SJSA1 (cell line): ENCODE data around the gene WNT7A. TPM values are rescaled to one million over a fixed set of nuclear protein-coding genes. Genes with fewer than 3 reads are reported as not detected.

Experiments
- DNase-seq, 2 experiments: peaks; one replicate each; pipeline ENCODE4 v3.0.0-alpha.2; 2015 to 2020; ENCODE audit warnings: low spot score in 2 of 2, low read depth in 1 of 2
- H3K27ac ChIP-seq: fragments of 250-450 bp; sonication (Bioruptor Pico); 2 replicates; pipeline ENCODE4 v1.5.1; 2020; ENCODE audit warnings: mild to moderate bottlenecking, moderate library complexity
- H3K27me3 ChIP-seq: fragments of 250-450 bp; sonication (Bioruptor Pico); replicated peaks from 2 replicates; pipeline ENCODE4 v1.5.1; 2020; ENCODE audit warnings: mild to moderate bottlenecking, moderate library complexity
- H3K36me3 ChIP-seq: fragments of 250-450 bp; sonication (Bioruptor Pico); 2 replicates; pipeline ENCODE4 v1.5.1; 2020; ENCODE audit warnings: mild to moderate bottlenecking
- H3K4me1 ChIP-seq: fragments of 250-450 bp; sonication (Bioruptor Pico); replicated peaks from 2 replicates; pipeline ENCODE4 v1.6.1; 2021; ENCODE audit warnings: mild to moderate bottlenecking
- H3K4me3 ChIP-seq: fragments of 250-450 bp; sonication (Bioruptor Pico); 2 replicates; pipeline ENCODE4 v1.5.1; 2020; ENCODE audit warnings: mild to moderate bottlenecking
- H3K9me3 ChIP-seq: fragments of 250-450 bp; sonication (Bioruptor Pico); replicated peaks from 2 replicates; pipeline ENCODE4 v1.5.1; 2020; ENCODE audit warnings: mild to moderate bottlenecking
- total RNA-seq: library from RNA; depleted of rRNA; stranded (reverse); fragments of >200 nt; shearing (Covaris generic); gene quantifications from 2 replicates; pipeline ENCODE4 v1.2.3, GENCODE V29; 2014

WNT7A gene
- total RNA-seq, 1 experiment from 2014 or later: not detected

GRCh38 chr3:13831386-13831996 is 48.4 kb downstream of the WNT7A start:
- Histone ChIP-seq H3K9me3 (no peaks in the 10 kb centered on the region), H3K4me3 (no peak overlapping the region), H3K36me3 (no peaks in the 10 kb centered on the region), H3K27ac (no peak overlapping the region), H3K27me3 (peaks cover 5% of the 10 kb centered on the region; the same call in 1 of the 2 replicates), H3K4me1 (no peaks in the 10 kb centered on the region)
- no peak for DNase-seq

- no peaks in the 10 kb centered on the region for H3K4me1 ChIP-seq
- H3K36me3 ChIP-seq: no peaks in the 10 kb centered on the region
- no peak overlapping the region for H3K27ac ChIP-seq
- no peak for DNase-seq
- H3K9me3 ChIP-seq: no peaks in the 10 kb centered on the region
- no peak overlapping the region for H3K4me3 ChIP-seq
- H3K27me3 ChIP-seq: no peaks in the 10 kb centered on the region
Observed at GRCh38 chr3:13829311-13829710, 50.6 kb downstream of the WNT7A start.

GRCh38 chr3:13828501-13829265 is 51.2 kb downstream of the WNT7A start:
- H3K4me1 ChIP-seq: no peaks in the 10 kb centered on the region
- no peak overlapping the region for H3K27ac ChIP-seq
- no peak for DNase-seq
- no peaks in the 10 kb centered on the region for H3K9me3 ChIP-seq
- H3K27me3 ChIP-seq: no peaks in the 10 kb centered on the region
- no peak overlapping the region for H3K4me3 ChIP-seq
- no peaks in the 10 kb centered on the region for H3K36me3 ChIP-seq

- Histone ChIP-seq H3K27me3 (no peaks in the 10 kb centered on the region), H3K4me1 (no peaks in the 10 kb centered on the region), H3K36me3 (no peaks in the 10 kb centered on the region), H3K4me3 (no peak overlapping the region), H3K27ac (no peak overlapping the region), H3K9me3 (no peaks in the 10 kb centered on the region)
- no peak for DNase-seq
Observed at GRCh38 chr3:13827699-13828098, 52.2 kb downstream of the WNT7A start.

- H3K4me3 ChIP-seq: no peak overlapping the region
- no peaks in the 10 kb centered on the region for H3K9me3 ChIP-seq
- no peaks in the 10 kb centered on the region for H3K4me1 ChIP-seq
- DNase-seq: no peak
- H3K27me3 ChIP-seq: no peaks in the 10 kb centered on the region
- no peak overlapping the region for H3K27ac ChIP-seq
- H3K36me3 ChIP-seq: no peaks in the 10 kb centered on the region
Observed at GRCh38 chr3:13827256-13827655, 52.6 kb downstream of the WNT7A start.

GRCh38 chr3:13826672-13827071 is 53.2 kb downstream of the WNT7A start:
- H3K36me3 ChIP-seq: no peaks in the 10 kb centered on the region
- no peak overlapping the region for H3K4me3 ChIP-seq
- H3K9me3 ChIP-seq: no peaks in the 10 kb centered on the region
- no peak overlapping the region for H3K27ac ChIP-seq
- no peaks in the 10 kb centered on the region for H3K4me1 ChIP-seq
- DNase-seq: no peak
- H3K27me3 ChIP-seq: no peaks in the 10 kb centered on the region

GRCh38 chr3:13825821-13826220 is 54.0 kb downstream of the WNT7A start:
- Histone ChIP-seq H3K36me3 (no peaks in the 10 kb centered on the region), H3K27me3 (no peaks in the 10 kb centered on the region), H3K27ac (no peak overlapping the region), H3K9me3 (no peaks in the 10 kb centered on the region), H3K4me3 (no peak overlapping the region), H3K4me1 (no peaks in the 10 kb centered on the region)
- no peak for DNase-seq

GRCh38 chr3:13825311-13825579 is 54.6 kb downstream of the WNT7A start:
- H3K4me3 ChIP-seq: no peak overlapping the region
- H3K9me3 ChIP-seq: no peaks in the 10 kb centered on the region
- no peaks in the 10 kb centered on the region for H3K27me3 ChIP-seq
- H3K36me3 ChIP-seq: no peaks in the 10 kb centered on the region
- no peak overlapping the region for H3K27ac ChIP-seq
- H3K4me1 ChIP-seq: no peaks in the 10 kb centered on the region
- DNase-seq: no peak

- Histone ChIP-seq H3K36me3 (no peaks in the 10 kb centered on the region), H3K9me3 (no peaks in the 10 kb centered on the region), H3K4me3 (no peak overlapping the region), H3K27me3 (no peaks in the 10 kb centered on the region), H3K27ac (no peak overlapping the region), H3K4me1 (no peaks in the 10 kb centered on the region)
- no peak for DNase-seq
Observed at GRCh38 chr3:13824521-13825310, 55.2 kb downstream of the WNT7A start.

- no peak overlapping the region for H3K4me3 ChIP-seq
- H3K27ac ChIP-seq: no peak overlapping the region
- no peaks in the 10 kb centered on the region for H3K36me3 ChIP-seq
- H3K27me3 ChIP-seq: no peaks in the 10 kb centered on the region
- DNase-seq: no peak
- no peaks in the 10 kb centered on the region for H3K9me3 ChIP-seq
- no peaks in the 10 kb centered on the region for H3K4me1 ChIP-seq
Observed at GRCh38 chr3:13823692-13824091, 56.2 kb downstream of the WNT7A start.

GRCh38 chr3:13822871-13823585 is 56.8 kb downstream of the WNT7A start:
- Histone ChIP-seq H3K36me3 (no peaks in the 10 kb centered on the region), H3K4me3 (no peak overlapping the region), H3K9me3 (no peaks in the 10 kb centered on the region), H3K27ac (no peak overlapping the region), H3K4me1 (no peaks in the 10 kb centered on the region), H3K27me3 (no peaks in the 10 kb centered on the region)
- no peak for DNase-seq

- Histone ChIP-seq H3K27ac (no peak overlapping the region), H3K4me3 (no peak overlapping the region), H3K4me1 (no peaks in the 10 kb centered on the region), H3K27me3 (no peaks in the 10 kb centered on the region), H3K36me3 (no peaks in the 10 kb centered on the region), H3K9me3 (no peaks in the 10 kb centered on the region)
- no peak for DNase-seq
Observed at GRCh38 chr3:13822042-13822441, 57.8 kb downstream of the WNT7A start.

GRCh38 chr3:13821126-13821525 is 58.7 kb downstream of the WNT7A start:
- no peak for DNase-seq
- H3K27me3 ChIP-seq: no peaks in the 10 kb centered on the region
- H3K4me1 ChIP-seq: no peaks in the 10 kb centered on the region
- H3K4me3 ChIP-seq: no peak overlapping the region
- no peaks in the 10 kb centered on the region for H3K36me3 ChIP-seq
- no peak overlapping the region for H3K27ac ChIP-seq
- no peaks in the 10 kb centered on the region for H3K9me3 ChIP-seq

GRCh38 chr3:13818919-13819318 is 61.0 kb downstream of the WNT7A start:
- H3K9me3 ChIP-seq: peaks cover 13% of the 10 kb centered on the region
- H3K36me3 ChIP-seq: no peaks in the 10 kb centered on the region
- H3K4me3 ChIP-seq: no peak overlapping the region
- H3K27me3 ChIP-seq: no peaks in the 10 kb centered on the region
- no peak for DNase-seq
- H3K4me1 ChIP-seq: no peaks in the 10 kb centered on the region
- H3K27ac ChIP-seq: no peak overlapping the region
